Measurements from ENCODE around the gene TMEM179.

GRCh38 chr14:104556256-104557021 lies 48.1 kb downstream of the TMEM179 start:
- no peak for TF ChIP-seq CTCF (IDR thresholded peaks at IDR 0.05)
- TF ChIP-seq POLR2A (IDR thresholded peaks at IDR 0.05) = no peak
